Measurements from ENCODE around the gene MIPOL1. TPM values are rescaled to one million over a fixed set of nuclear protein-coding genes. Genes with fewer than 3 reads are reported as not detected.

The MIPOL1 gene
- total and polyA plus RNA-seq, 9 of the 15 experiments (the other 6 are each of a cell fraction or from before 2014, with no cell fraction given), result 6.7 to 21.9 (median 12.4) TPM

DNA sequence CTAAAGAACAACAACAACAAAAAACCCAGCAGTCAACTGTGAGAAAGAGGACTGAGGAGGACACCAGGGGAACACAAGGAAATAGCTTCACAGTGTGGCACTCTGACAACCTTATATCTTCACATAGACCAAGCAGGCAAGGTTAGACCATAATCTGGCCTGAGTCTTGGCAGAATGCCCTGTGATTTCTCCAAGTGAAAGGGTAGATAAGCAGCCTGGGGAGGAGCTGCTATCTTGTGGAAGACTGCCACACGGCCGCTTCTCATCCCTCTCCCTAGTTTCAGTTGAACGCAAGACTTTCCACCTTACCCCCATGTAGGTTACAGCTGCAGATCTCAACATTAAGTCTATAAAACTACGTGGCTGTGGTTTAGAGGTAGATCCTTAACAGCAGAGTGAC is 29.0 kb upstream of the MIPOL1 start (continued):
- no peak for TF ChIP-seq ZFP30 (CRISPR knock-in tag; IDR thresholded peaks at IDR 0.05; ENCODE audit: borderline replicate concordance)
- peak in 1 of 2 experiments; percentile 57; a peak in 1 of 4 replicates for TF ChIP-seq HDAC1 (IDR thresholded peaks at IDR 0.05)

DNA sequence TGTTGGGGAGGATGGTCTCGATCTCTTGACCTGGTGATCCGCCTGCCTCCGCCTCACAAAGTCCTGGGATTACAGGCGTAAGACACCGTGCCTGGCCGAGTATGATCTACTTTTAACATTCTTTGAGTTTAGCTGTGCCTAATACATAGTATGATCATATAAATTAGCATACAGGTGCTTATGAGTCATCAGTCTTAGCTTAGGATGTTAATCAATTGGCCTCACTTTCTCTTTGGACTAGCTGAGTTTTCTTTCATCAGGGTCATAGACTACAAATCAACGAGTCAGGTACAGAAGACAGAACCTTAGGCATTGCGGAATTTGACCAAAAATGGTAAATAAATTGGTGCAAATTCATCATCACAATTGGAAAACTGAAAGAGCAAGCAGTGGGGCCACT is 27.5 kb upstream of the MIPOL1 start:
- Histone ChIP-seq H3K27ac (ENCODE audit: extremely low read depth, low read depth, low read length) (peak overlapping the region; percentile 59), H3K9me1 (ENCODE audit: control insufficient read depth, insufficient read depth, low read length) (no peaks in the 10 kb centered on the region), H3K36me3 (ENCODE audit: control insufficient read depth, insufficient read depth, low read length) (peaks cover 9% of the 10 kb centered on the region; the same call in 2 of the 3 replicates), H3K4me2 (ENCODE audit: insufficient read depth, low read length) (peak overlapping the region; percentile 76), H3K9me3 (replicated peaks; ENCODE audit: control insufficient read depth, insufficient read depth, low read depth, low read length) (no peaks in the 10 kb centered on the region), H3K27me3 (ENCODE audit: control insufficient read depth in 2 of 2, insufficient read depth in 2 of 2, low read length in 2 of 2) (no peaks in the 10 kb centered on the region), H3K9ac (ENCODE audit: insufficient read depth in 1 of 2, low read depth in 2 of 2, low read length in 2 of 2) (peak overlapping the region; percentile 59 to 83; a peak in 3 of 4 replicates), H3K4me3 (peak overlapping the region; percentile 75), H3K79me2 (ENCODE audit: control insufficient read depth, insufficient read depth, low read length) (peaks cover 94% of the 10 kb centered on the region), H2AFZ (ENCODE audit: low read depth, low read length) (peak overlapping the region; percentile 20; the same call in 1 of the 2 replicates), H4K20me1 (replicated peaks; ENCODE audit: control insufficient read depth, insufficient read depth, low read length) (no peaks in the 10 kb centered on the region), H3K4me1 (replicated peaks in 1 of 2; ENCODE audit: control insufficient read depth in 2 of 2, insufficient read depth in 2 of 2, low read length in 2 of 2) (peaks cover 11 to 41% of the 10 kb centered on the region in 2 experiments)
- ChIA-PET POLR2A (interaction anchor here (1.0 to 1.3 kb wide), 2 partner anchors 25 to 27 kb away, joined by 3 read pairs; partner anchors contain the start of gene MIPOL1), CTCF (ENCODE audit: low intra/inter-chr PET ratio) (no interaction called here)
- ATAC-seq, result no peak
- no peak for FAIRE-seq
- intact Hi-C loops (cut with micrococcal nuclease), result no loop called here
- in situ Hi-C loops (cut with MboI), result loop anchor here (25.0 kb wide), 1 partner anchor 1333 kb away; the partner anchor contains the start of gene BRMS1L
- TSS peak; percentile 27 for BruUV-seq (replicated peaks)
- TF ChIP-seq JUNB (CRISPR knock-in tag; conservative IDR thresholded peaks at IDR 0.05) (0 out of 2 replicates have a peak, but pooled peaks have one; percentile 42), PTTG1 (tag; IDR thresholded peaks at IDR 0.05; ENCODE audit: low read depth) (no peak), ADNP (tag; IDR thresholded peaks at IDR 0.05) (0 out of 2 replicates have a peak, but pooled peaks have one; percentile 26), ATF3 (IDR thresholded peaks at IDR 0.05) (peak; percentile 86), ATF3 (CRISPR knock-in tag; conservative IDR thresholded peaks at IDR 0.05) (no peak), CBX8 (IDR thresholded peaks at IDR 0.05; ENCODE audit: borderline replicate concordance, extremely low read depth, low read depth, low read length, poor library complexity, severe bottlenecking) (no peak), FOSL1 (tag; conservative IDR thresholded peaks at IDR 0.05) (0 out of 2 replicates have a peak, but pooled peaks have one; percentile 18), JUND (IDR thresholded peaks at IDR 0.05; ENCODE audit: borderline replicate concordance, low read depth, low read length) (peak; percentile 25; the same call in 1 of the 2 replicates), JUND (tag; IDR thresholded peaks at IDR 0.05; ENCODE audit: borderline replicate concordance, low read depth, low read length) (no peak), MEIS2 (IDR thresholded peaks at IDR 0.05; ENCODE audit: partially characterized antibody) (peak; percentile 31)
- DNase-seq (ENCODE audit: extremely low read depth in 1 of 4, low spot score in 3 of 4), result peak in 1 of 4 experiments; percentile 17
- 10% methylated on average over 6 of the region's 8 CpGs for WGBS (ENCODE audit: insufficient coverage, low coverage, missing lambda C conversion rate)

Measured in K562 (cell line).